Esophagus muscularis mucosa (tissue), 4 donors: ENCODE data around the gene CLDN5. TPM values are rescaled to one million over a fixed set of nuclear protein-coding genes. Genes with fewer than 3 reads are reported as not detected.

Experiments
- DNase-seq: peaks from one replicate; pipeline ENCODE4 v3.0.0-alpha.2; 2017; ENCODE audit errors: extremely low spot score
- H3K27ac ChIP-seq, 4 donors: fragments of 200-600 bp; sonication (generic); replicated peaks in 1 of 4; 1 replicate in 3 of 4; 2 replicates in 1 of 4; pipeline ENCODE4 v1.5.1; 2016 to 2019; ENCODE audit warnings: mild to moderate bottlenecking in 1 of 4
- H3K27me3 ChIP-seq, 4 donors: fragments of 200-600 bp; sonication (generic); one replicate each; pipeline versions ENCODE4 v1.5.1 to v1.6.0; 2016 to 2019
- H3K36me3 ChIP-seq, 4 donors: fragments of 200-600 bp; sonication (generic); one replicate each; pipeline ENCODE4 v1.5.1; 2016 to 2019
- H3K4me1 ChIP-seq, 4 donors: fragments of 200-600 bp; sonication (generic); one replicate each; pipeline ENCODE4 v1.5.1; 2016 to 2019
- H3K4me3 ChIP-seq, 4 donors: fragments of 200-600 bp; sonication (generic); 1 replicate in 2 of 4; 2 replicates in 2 of 4; pipeline ENCODE4 v1.5.1; 2016 to 2019; ENCODE audit warnings: mild to moderate bottlenecking in 4 of 4, moderate library complexity in 1 of 4
- H3K9me3 ChIP-seq, 4 donors: fragments of 200-600 bp; sonication (generic); 1 replicate in 3 of 4; 2 replicates in 1 of 4; pipeline ENCODE4 v1.5.1; 2016 to 2019
- EP300 ChIP-seq: sonication (generic); formaldehyde crosslinking; IDR thresholded peaks from one replicate; pipeline ENCODE4 v1.6.1; 2017; ENCODE audit warnings: antibody characterized with exemption
- POLR2A ChIP-seq: fragments of 450-650 bp; IDR thresholded peaks from one replicate; pipeline ENCODE4 v1.6.1; 2017; ENCODE audit warnings: antibody characterized with exemption, moderate library complexity, mild to moderate bottlenecking, low read depth
- POLR2AphosphoS5 ChIP-seq, 2 donors: sonication (generic); formaldehyde crosslinking; IDR thresholded peaks; one replicate each; pipeline ENCODE4 v1.6.1; 2017; ENCODE audit warnings: antibody characterized with exemption in 2 of 2
- WGBS: methylation state at CpG from one replicate; pipeline ENCODE4 v1.1.5; 2018; 5-methylcytosine and 5-hydroxymethylcytosine counted together
- intact Hi-C: fragments of 100-400 bp; cut with DNase I; formaldehyde crosslinking; loops from one replicate; pipeline ENCODE4 v1.15.1; 2023
- total RNA-seq, 4 donors: library from RNA; depleted of rRNA; stranded (reverse); fragments of >200 nt; gene quantifications; one replicate each; pipeline versions ENCODE4 v1.1.0 to v1.2.1, GENCODE V29; 2016
- TF ChIP-seq, protein P1 (sequence below), 3 experiments: fragments of 200-600 bp in 2 of 3; fragments of 450-650 bp in 1 of 3; sonication (generic) in 2 of 3; IDR thresholded peaks; one replicate each; pipeline ENCODE4 v1.5.1; 2017 to 2019; ENCODE audit warnings: antibody characterized with exemption in 3 of 3, mild to moderate bottlenecking in 2 of 3, moderate library complexity in 1 of 3

CLDN5 gene
- total RNA-seq, 4 donors from 2014 or later = 39.9 to 209 (median 147) TPM

DNA sequence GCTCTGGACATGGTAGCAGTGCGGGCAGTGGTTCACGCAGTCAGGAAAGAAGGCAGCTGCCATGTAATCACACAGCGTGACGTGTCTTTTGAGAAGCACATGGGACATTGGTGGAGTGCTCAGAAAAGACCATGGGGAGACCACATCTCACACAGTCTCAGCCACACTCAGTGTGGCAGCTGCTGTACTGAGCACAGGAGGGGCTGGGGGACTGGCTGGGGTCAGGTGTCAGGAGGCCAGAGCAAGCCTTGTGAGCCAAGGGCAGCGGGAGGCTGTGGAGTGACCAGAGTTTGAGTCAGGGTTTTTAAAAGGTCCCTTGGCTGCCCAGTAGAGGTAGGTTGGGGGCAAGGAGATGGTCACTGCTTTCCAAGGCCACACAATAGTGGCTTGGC is 18.5 kb downstream of the CLDN5 start:
- no peak for DNase-seq
- Histone ChIP-seq H3K4me1 (no peaks in the 10 kb centered on the region), H3K36me3 (no peaks in the 10 kb centered on the region), H3K4me3 (no peak overlapping the region), H3K27ac (no peak overlapping the region), H3K27me3 (no peaks in the 10 kb centered on the region), H3K9me3 (no peaks in the 10 kb centered on the region)
- intact Hi-C loops = no loop called here
- WGBS = 100% methylated on average over 5 of the region's 5 CpGs
- no peak for TF ChIP-seq EP300
- TF ChIP-seq POLR2A = no peak
- no peak for TF ChIP-seq POLR2AphosphoS5 (IDR thresholded peaks at IDR 0.05)
- TF ChIP-seq, protein P1, sequence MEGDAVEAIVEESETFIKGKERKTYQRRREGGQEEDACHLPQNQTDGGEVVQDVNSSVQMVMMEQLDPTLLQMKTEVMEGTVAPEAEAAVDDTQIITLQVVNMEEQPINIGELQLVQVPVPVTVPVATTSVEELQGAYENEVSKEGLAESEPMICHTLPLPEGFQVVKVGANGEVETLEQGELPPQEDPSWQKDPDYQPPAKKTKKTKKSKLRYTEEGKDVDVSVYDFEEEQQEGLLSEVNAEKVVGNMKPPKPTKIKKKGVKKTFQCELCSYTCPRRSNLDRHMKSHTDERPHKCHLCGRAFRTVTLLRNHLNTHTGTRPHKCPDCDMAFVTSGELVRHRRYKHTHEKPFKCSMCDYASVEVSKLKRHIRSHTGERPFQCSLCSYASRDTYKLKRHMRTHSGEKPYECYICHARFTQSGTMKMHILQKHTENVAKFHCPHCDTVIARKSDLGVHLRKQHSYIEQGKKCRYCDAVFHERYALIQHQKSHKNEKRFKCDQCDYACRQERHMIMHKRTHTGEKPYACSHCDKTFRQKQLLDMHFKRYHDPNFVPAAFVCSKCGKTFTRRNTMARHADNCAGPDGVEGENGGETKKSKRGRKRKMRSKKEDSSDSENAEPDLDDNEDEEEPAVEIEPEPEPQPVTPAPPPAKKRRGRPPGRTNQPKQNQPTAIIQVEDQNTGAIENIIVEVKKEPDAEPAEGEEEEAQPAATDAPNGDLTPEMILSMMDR (IDR thresholded peaks at IDR 0.05) = no peak

DNA sequence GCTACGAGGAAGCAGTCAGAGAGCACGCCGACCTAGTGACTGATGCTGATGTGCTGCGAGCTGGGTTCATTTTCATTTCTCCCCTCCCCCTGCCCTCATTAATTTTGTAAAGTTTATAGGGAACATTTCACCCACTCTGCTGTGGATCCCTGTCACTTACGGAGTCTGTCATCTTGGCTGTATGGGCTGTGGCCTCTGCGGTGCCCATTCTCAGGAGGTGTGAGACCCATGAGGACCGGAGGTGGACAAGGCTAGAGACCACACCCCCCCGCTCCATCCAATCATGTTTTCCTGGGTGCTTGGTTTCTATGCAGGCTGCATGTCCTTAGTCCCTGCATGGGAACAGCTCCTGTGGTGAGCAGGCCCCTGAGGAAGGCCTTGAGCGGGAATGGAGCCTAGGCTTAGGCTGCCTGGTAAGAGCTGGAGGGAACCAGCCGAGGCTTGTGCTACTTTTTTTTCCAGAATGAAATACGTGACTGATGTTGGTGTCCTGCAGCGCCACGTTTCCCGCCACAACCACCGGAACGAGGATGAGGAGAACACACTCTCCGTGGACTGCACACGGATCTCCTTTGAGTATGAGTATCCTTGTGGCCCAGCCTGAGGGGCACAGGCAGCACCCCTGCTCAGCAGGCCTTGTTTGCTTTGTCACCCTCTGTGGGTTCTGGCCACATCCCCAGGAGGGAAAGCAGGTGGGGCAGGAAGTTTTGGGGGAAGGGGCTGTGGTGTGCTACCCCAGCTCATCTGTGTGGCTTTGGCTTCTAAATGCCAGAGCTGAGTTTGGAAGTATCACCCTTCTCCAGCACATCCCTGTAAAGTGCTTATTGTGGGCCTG is 19.1 kb downstream of the CLDN5 start:
- no peak for DNase-seq
- Histone ChIP-seq H3K36me3 (no peaks in the 10 kb centered on the region), H3K4me1 (no peaks in the 10 kb centered on the region), H3K27me3 (no peaks in the 10 kb centered on the region), H3K9me3 (no peaks in the 10 kb centered on the region), H3K27ac (no peak overlapping the region), H3K4me3 (no peak overlapping the region)
- intact Hi-C loops = no loop called here
- TF ChIP-seq POLR2A (no peak), POLR2AphosphoS5 (IDR thresholded peaks at IDR 0.05) (no peak), EP300 (no peak)
- 94% methylated on average over 18 of the region's 18 CpGs for WGBS

DNA sequence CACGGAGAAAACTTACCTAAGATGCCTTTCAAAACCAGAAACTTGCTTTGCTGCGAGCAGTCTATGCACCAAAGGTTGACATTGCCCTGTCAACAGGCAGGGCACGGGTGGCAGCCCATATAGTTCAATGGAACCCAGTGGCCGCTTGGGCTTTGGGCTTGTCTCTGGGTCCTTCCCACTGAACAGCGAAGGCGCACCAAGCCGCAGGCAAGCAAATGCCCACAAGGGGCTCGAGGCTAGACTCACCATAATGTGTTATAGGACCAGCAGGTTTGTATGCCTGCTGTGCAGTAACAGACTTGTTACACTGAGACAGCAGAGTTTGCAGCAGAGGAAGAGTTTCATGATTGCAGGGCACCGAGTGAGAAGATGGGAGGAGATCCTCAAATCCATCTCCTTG is 20.3 kb downstream of the CLDN5 start:
- Histone ChIP-seq H3K27ac (no peak overlapping the region), H3K4me1 (no peaks in the 10 kb centered on the region), H3K4me3 (no peak overlapping the region), H3K9me3 (no peaks in the 10 kb centered on the region), H3K36me3 (no peaks in the 10 kb centered on the region), H3K27me3 (no peaks in the 10 kb centered on the region)
- TF ChIP-seq EP300 (no peak), POLR2A (no peak), POLR2AphosphoS5 (IDR thresholded peaks at IDR 0.05) (no peak)
- TF ChIP-seq, protein P1 (IDR thresholded peaks at IDR 0.05) = no peak
- WGBS = 98% methylated on average over 4 of the region's 9 CpGs
- no peak for DNase-seq
- intact Hi-C loops = no loop called here

DNA sequence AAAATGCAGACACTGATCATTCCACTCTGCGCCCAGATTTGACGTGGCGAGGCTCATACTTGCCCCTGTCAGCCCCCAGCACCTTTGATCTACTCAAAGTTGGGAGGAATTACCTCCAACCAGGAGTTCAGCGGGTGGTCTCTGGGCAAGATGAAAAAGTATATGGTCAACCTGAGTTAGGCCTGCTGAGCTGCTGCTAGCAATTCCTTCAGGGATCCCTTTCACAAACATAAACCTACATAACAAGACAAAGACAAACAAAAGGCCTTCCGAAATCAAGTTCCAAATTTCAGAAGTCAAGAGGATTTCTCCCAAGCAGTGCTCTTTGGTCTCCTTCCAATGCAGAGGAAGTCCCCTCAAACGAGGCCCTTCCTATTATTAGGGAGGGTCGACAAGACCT is 20.8 kb downstream of the CLDN5 start:
- TF ChIP-seq EP300 (no peak), POLR2A (no peak), POLR2AphosphoS5 (IDR thresholded peaks at IDR 0.05) (no peak)
- intact Hi-C loops = no loop called here
- H3K9me3 ChIP-seq = no peaks in the 10 kb centered on the region
- no peak for DNase-seq
- 87% methylated on average over 6 of the region's 7 CpGs for WGBS
- H3K27ac ChIP-seq = no peak overlapping the region
- H3K4me3 ChIP-seq = no peak overlapping the region
- H3K4me1 ChIP-seq = no peaks in the 10 kb centered on the region
- H3K36me3 ChIP-seq = no peaks in the 10 kb centered on the region
- H3K27me3 ChIP-seq = no peaks in the 10 kb centered on the region

DNA sequence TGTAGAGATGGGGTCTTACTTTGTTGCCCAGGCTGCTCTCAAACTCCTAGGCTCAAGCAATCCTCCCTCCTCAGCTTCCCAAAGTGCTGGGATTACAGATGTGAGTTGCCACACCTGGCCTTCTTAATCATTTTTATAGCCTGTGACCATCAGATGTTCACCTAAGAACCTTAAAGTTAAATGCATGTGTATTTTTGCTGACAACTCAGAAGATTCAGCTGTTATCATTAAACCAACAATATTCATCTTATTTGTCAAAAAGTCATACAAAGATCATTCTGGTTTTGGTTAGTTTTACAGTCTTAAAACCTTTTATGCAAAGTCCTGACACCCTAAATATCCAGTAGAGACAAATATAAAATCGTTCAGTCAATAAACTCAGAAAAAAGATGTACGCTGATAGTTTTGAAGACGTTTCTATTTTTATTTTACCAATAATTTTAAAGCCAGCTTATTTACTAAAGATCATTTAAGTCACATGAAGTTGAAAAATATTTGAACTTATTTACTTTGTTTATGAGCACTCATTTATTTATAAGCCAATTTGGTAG is 22.2 kb downstream of the CLDN5 start:
- H3K9me3 ChIP-seq = no peaks in the 10 kb centered on the region
- H3K4me3 ChIP-seq = no peak overlapping the region
- TF ChIP-seq POLR2A (no peak), POLR2AphosphoS5 (IDR thresholded peaks at IDR 0.05) (no peak), EP300 (no peak)
- TF ChIP-seq, protein P1 (IDR thresholded peaks at IDR 0.05) = no peak
- no peak overlapping the region for H3K27ac ChIP-seq
- intact Hi-C loops = no loop called here
- 89% methylated on average over 3 of the region's 3 CpGs for WGBS
- peaks cover 0 to 4% (median 0%) of the 10 kb centered on the region in 4 donors for H3K4me1 ChIP-seq
- no peaks in the 10 kb centered on the region for H3K27me3 ChIP-seq
- DNase-seq = no peak
- no peaks in the 10 kb centered on the region for H3K36me3 ChIP-seq
